ENCODE data around the gene DNAAF5.

DNA sequence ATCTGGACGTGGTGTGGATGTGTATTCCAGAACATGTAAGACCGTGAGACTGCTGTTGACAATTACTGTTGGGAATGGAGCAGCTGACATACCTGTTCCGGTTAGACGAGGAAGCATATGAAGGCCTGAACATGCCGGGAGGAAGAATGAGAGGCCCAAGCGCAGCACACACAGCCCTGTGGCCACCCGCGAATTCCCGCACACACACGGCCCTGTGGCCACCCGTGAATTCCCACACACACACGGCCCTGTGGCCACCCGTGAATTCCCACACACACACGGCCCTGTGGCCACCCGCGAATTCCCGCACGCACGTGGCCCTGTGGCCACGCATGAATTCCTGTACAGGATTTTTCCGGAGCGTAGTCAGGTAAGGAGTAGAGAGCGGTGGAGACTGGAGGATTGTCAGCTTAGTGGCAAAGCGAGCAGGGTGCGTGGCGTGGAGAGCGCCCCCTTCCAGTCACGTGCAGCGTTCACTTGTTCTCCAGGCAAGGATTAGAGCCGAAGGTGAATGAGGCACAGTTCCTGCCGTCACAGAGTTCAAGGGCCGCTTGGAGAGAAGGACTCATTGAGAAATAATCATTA, 96.3 kb downstream of the DNAAF5 start:
- TF ChIP-seq CTCF (conservative IDR thresholded peaks at IDR 0.05; ENCODE audit: low read depth, low read length) (no peak), POLR2A (IDR thresholded peaks at IDR 0.05; ENCODE audit: low read depth, low read length) (no peak), RAD21 (IDR thresholded peaks at IDR 0.05; ENCODE audit: low read length) (no peak), ELK1 (IDR thresholded peaks at IDR 0.05; ENCODE audit: borderline replicate concordance, low read depth, low read length) (no peak), BHLHE40 (IDR thresholded peaks at IDR 0.05; ENCODE audit: low read depth, low read length) (no peak), RCOR1 (IDR thresholded peaks at IDR 0.05; ENCODE audit: insufficient replicate concordance, low read length) (no peak), NFE2L2 (IDR thresholded peaks at IDR 0.05; ENCODE audit: low read depth, low read length) (no peak), RFX5 (IDR thresholded peaks at IDR 0.05; ENCODE audit: low read depth, low read length) (no peak)
- TF ChIP-seq, protein P1, sequence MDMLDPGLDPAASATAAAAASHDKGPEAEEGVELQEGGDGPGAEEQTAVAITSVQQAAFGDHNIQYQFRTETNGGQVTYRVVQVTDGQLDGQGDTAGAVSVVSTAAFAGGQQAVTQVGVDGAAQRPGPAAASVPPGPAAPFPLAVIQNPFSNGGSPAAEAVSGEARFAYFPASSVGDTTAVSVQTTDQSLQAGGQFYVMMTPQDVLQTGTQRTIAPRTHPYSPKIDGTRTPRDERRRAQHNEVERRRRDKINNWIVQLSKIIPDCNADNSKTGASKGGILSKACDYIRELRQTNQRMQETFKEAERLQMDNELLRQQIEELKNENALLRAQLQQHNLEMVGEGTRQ (IDR thresholded peaks at IDR 0.05; ENCODE audit: low read depth, low read length) = no peak
